Posterior cingulate gyrus (tissue), 11 donors: ENCODE measurements around the gene UGT1A6.

ENCODE experiments used
- DNase-seq, 10 donors: peaks; one replicate each; pipeline versions ENCODE4 v3.0.0 to v3.0.0-alpha.2; 2020 to 2021; ENCODE audit warnings: mixed read lengths in 3 of 10
- intact Hi-C: fragments of 100-400 bp; cut with DNase I; formaldehyde crosslinking; loops from one replicate; pipeline ENCODE4 v1.15.1; 2023

Gene UGT1A6

GRCh38 chr2:233798335-233799086 lies 105.8 kb downstream of the UGT1A6 start:
- intact Hi-C loops: no loop called here
- peak in 1 of 10 donors; percentile 33 for DNase-seq

DNA sequence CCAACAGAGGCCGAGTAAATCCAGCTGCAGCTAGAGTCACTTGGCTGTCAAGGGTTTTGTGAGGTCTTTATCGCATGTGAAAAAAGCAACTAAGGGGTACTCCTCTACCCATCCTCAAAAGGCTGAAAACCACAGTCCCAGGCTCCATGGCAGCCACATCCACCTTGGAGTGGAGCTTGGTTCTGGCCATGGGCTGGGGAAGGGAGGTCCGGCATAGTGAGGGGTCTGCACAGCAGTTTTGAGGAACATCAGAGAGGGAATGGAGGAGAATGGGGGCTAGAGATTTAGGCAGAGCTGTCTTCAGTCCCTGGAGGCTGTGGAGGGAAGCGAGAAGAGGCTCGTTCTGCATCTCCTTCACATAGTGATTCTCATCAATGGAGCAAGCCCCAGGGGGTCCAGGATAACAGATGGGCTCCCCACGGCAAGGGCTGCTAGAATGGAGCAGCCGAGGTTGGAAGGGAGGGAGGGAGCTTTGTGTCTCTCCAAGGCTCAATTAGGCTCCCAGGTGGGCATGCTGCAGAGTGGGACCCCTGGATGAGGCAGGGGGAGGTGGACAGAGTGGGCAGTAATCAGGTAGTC lies 106.5 kb downstream of the UGT1A6 start:
- DNase-seq: peak in 1 of 10 donors; percentile 2
- intact Hi-C loops: no loop called here

DNA sequence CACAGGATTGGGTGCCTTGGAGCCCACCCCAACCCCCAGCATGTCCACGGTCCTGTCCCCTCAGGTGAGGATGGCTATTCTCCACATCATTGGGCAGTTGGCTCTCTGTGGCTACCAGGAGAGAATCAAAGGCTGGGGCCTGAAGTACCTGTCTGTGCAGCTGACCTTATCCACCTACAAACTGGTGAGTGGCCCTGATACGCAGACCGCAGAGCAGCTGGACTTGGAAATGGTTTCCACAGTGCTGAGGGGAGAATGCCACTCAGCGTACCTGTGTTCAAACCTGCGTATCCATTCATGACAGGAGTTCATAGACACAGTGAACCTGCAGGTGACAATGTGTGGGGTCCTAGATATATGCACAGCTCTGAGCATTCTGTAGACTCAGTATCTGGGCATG lies 107.0 kb downstream of the UGT1A6 start:
- no peak for DNase-seq

GRCh38 chr2:233800208-233800607 lies 107.5 kb downstream of the UGT1A6 start:
- intact Hi-C loops: no loop called here
- DNase-seq: peak in 1 of 10 donors; percentile 2

More for the DNA sequence above, 107.0 kb downstream of the UGT1A6 start:
- intact Hi-C loops: no loop called here

GRCh38 chr2:233801357-233802131 lies 108.9 kb downstream of the UGT1A6 start:
- intact Hi-C loops: no loop called here
- DNase-seq: peak in 5 of 10 donors; percentile 13 to 89 (median 55)

DNA sequence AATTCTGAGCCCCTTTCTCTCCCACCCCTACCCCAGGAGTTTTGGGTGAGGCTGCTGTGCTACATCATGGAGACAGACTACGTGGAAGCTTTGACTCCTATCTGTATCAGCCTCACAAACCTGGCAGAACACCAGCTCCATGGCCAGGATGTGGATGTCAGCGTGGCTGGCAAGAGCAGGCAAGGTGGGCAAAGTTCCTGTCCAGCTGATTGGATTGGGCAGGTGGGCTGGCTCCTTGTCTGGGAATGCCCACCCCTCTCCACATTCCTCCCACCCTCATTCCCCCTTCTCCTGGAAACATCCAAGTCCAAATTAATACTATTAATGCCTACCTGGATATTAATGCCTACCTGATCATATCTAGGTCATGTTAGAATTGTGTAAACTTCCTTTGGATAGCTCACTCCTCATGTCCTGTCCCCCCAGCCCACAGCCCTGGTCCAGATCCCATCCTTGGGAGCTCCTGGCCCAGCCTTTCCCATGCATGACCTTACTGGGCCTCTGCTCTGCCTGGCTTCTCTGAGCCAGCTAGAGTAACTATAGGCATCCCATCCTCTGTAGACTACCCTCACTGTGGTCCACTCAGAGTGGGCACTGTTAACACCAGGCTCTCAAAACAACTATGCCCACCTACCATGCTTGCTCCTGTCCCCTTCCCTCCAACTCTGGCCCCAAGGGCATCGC lies 109.6 kb downstream of the UGT1A6 start:
- intact Hi-C loops: no loop called here
- DNase-seq: peak in 1 of 10 donors; percentile 48

DNA sequence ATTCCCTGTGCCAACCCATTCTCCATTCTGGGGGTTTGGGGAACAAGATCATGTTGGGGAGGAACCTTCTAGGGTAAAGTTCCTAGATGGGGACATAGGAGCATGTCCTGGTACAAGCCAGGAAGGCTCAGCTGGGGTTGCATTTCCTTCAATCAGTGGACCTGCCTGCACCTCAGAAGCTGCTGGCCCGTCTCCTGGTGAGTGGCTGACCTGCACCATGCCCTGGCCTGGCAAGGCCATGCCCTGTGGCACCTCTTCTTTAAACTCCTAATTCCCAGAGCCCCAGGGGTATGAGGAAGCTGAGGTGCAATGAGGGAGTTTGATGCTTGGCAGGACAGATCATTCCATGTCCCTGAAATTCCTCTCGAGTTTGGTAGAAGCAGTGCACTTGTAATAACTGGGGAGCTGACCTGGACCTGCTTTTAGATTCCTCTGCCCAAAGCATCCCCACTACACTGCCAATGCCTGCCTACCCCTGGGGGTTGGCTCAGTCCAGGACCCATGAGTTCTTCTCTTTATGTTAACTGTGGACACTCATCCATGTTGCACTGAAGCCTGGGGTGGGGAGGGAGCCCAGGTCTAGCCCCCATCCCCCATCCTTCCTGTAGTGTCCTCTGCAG lies 110.7 kb downstream of the UGT1A6 start:
- intact Hi-C loops: no loop called here
- DNase-seq: peak in 1 of 10 donors; percentile 16

DNA sequence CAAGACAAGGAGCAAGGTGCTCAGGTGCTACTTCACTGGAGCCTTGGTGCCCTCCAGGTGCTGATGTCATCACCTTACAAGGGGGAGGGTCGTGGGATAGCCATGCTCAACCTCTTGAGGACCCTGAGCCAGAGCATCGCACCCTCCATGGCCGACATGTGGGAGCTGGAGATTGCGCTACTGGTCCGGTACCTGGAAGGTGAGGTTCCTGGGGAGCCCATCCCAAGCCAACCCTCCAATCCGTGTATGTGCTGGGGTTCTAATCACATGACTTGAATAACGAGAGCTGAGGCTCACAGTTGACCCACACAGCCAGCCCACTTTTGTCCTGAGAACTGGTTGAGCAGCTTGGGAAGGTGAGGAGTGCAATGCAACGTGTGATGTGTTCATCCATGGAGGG lies 111.3 kb downstream of the UGT1A6 start:
- intact Hi-C loops: no loop called here
- DNase-seq: peak in 1 of 10 donors; percentile 46

- intact Hi-C loops: no loop called here
- DNase-seq: peak in 2 of 10 donors; percentile 53 to 74
Observed at GRCh38 chr2:233807215-233807865, 114.7 kb downstream of the UGT1A6 start.

- DNase-seq: peak in 1 of 10 donors; percentile 81
- intact Hi-C loops: no loop called here
Observed at GRCh38 chr2:233807966-233808935, 115.6 kb downstream of the UGT1A6 start.

DNA sequence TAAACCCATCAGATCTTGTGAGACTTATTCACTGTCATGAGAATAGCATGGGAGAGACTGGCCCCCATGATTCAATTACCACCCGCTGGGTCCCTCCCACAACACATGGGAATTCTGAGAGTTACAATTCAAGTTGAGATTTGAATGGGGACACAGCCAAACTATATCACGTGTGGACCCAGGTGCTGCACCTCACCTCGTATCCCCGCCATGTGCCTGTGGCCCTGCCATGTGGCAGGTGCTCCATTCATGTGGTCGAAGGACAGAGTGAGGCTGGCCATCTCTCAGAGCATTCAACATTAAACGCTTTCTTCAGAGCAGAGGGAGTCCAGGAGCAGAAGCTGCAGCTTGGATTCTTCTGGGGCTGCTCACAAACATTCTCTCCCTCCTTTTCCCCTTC lies 117.7 kb downstream of the UGT1A6 start:
- peak in 2 of 10 donors; percentile 12 to 20 for DNase-seq
- intact Hi-C loops: no loop called here

GRCh38 chr2:233811087-233811486 lies 118.4 kb downstream of the UGT1A6 start:
- intact Hi-C loops: no loop called here
- DNase-seq: peak in 2 of 10 donors; percentile 32 to 57

- DNase-seq: peak in 3 of 10 donors; percentile 1 to 73 (median 62)
- intact Hi-C loops: no loop called here
Observed at GRCh38 chr2:233811732-233812131, 119.0 kb downstream of the UGT1A6 start.

- peak in 2 of 10 donors; percentile 11 to 46 for DNase-seq
- intact Hi-C loops: no loop called here
Observed at GRCh38 chr2:233813236-233814055, 120.8 kb downstream of the UGT1A6 start.

DNA sequence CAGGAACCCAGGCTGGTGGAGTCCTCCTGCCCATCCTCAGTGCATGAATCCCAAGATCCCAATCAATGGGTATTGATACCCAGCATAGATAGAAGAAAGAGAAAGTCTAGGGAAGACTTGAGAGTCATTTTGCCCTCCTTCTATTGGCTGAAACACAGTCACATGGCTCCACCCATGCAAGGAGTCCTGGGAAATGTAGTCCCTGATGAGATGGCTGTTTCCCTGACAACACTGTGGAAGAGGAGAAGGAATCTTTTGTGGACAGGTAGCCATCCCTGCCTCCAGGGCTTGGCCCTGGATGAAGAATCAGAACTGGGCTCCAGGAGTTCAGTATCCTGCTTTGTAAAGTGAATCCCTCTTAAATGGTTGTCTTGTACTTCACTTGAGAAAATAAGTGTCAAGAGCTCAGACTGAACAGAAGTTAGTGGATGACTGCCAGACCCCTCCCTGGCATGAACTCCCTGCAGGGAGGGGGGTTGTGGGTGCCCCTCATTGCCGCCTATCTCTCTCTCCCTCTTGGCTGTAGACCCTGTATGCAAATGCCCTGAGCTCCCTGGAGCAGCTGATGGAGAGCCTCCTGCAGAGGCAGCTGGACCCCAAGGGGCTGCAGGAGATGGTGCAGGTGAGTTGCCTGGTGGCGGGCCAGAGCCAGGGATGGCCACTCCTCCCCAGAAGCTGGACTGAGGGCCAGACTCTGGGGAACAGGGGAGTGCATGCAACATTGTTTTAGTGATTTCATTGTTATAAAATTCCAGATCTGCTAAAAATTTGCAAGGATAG lies 121.6 kb downstream of the UGT1A6 start:
- intact Hi-C loops: no loop called here
- peak in 3 of 10 donors; percentile 8 to 56 (median 28) for DNase-seq

DNA sequence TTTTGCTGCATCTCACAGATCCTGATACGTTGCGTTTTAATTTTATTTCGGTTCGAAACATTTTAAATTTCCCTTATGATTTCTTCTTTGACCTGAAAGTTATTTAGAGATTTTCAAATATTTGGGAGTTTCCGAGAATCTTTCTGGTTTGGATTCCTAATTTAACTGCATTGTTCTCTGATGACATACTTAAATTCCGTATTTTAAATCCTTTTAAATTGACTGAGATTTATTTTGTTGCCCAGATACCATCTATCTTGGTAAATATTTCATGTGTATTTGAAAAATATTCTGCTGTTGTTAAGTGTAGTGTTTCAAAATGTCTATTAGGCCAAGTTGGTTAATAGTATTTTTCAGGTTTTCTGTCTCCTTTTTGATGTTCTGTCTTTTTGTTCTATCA lies 123.2 kb downstream of the UGT1A6 start:
- intact Hi-C loops: no loop called here
- DNase-seq: no peak

- DNase-seq: peak in 3 of 10 donors; percentile 2 to 25 (median 2)
- intact Hi-C loops: no loop called here
Observed at GRCh38 chr2:233816334-233816733, 123.6 kb downstream of the UGT1A6 start.
